Mucosa of descending colon (tissue), 3 donors: ENCODE measurements around the gene NDUFAF4. TPM values are rescaled to one million over a fixed set of nuclear protein-coding genes. Genes with fewer than 3 reads are reported as not detected.

Experiments used
- ATAC-seq: fragments of 200-7000 bp; cut with Tn5 transposase; one replicate; pipeline ENCODE4 v1.9.1; 2020; ENCODE audit warnings: mild to moderate bottlenecking, moderate library complexity
- DNase-seq, 3 donors: peaks; one replicate each; pipeline ENCODE4 v3.0.0-alpha.2; 2020
- H3K36me3 ChIP-seq: fragments of 200-600 bp; one replicate; pipeline ENCODE4 v1.8.0; 2021; ENCODE audit warnings: low read depth, mild to moderate bottlenecking
- H3K4me1 ChIP-seq: fragments of 200-600 bp; one replicate; pipeline ENCODE4 v1.8.0; 2021; ENCODE audit warnings: low read depth, mild to moderate bottlenecking
- H3K4me3 ChIP-seq: fragments of 200-600 bp; one replicate; pipeline ENCODE4 v1.8.0; 2021; ENCODE audit warnings: mild to moderate bottlenecking
- H3K9me3 ChIP-seq: fragments of 200-600 bp; one replicate; pipeline ENCODE4 v1.8.0; 2021; ENCODE audit warnings: mild to moderate bottlenecking
- intact Hi-C, 2 donors: fragments of 100-400 bp; cut with DNase I in 1 of 2; cut with micrococcal nuclease in 1 of 2; formaldehyde crosslinking; loops; one replicate each; pipeline versions ENCODE4 v1.11.0 to v1.11.1; 2022; cut with DNase I, micrococcal nuclease
- total RNA-seq, 3 donors: library from RNA; stranded (reverse); fragmentation: NEBNext Ultra II Directional in 2 of 3; extraction: Animal tissue kit (Norgen Biotek cat#: 25700) in 2 of 3; gene quantifications; one replicate each; pipeline versions ENCODE4 v1.2.1 to v1.2.4, GENCODE V29; 2021 to 2023
- TF ChIP-seq, protein P1 (sequence below): fragments of 200-600 bp; IDR thresholded peaks from one replicate; pipeline ENCODE4 v1.8.0; 2022; ENCODE audit warnings: antibody characterized with exemption, mild to moderate bottlenecking
- donor health status: DM: no; HTN: no; CAD: no; lungs with moderate emphysema.
- donor health status: DM: no; HTN: no; CAD: no.
- donor health status: DM: no; HTN: yes; CAD: no.

The NDUFAF4 gene
- total RNA-seq, 3 donors from 2014 or later: 34.1 to 39.7 (median 37.0) TPM

GRCh38 chr6:96864216-96865054, 33.3 kb downstream of the NDUFAF4 start:
- TF ChIP-seq, protein P1, sequence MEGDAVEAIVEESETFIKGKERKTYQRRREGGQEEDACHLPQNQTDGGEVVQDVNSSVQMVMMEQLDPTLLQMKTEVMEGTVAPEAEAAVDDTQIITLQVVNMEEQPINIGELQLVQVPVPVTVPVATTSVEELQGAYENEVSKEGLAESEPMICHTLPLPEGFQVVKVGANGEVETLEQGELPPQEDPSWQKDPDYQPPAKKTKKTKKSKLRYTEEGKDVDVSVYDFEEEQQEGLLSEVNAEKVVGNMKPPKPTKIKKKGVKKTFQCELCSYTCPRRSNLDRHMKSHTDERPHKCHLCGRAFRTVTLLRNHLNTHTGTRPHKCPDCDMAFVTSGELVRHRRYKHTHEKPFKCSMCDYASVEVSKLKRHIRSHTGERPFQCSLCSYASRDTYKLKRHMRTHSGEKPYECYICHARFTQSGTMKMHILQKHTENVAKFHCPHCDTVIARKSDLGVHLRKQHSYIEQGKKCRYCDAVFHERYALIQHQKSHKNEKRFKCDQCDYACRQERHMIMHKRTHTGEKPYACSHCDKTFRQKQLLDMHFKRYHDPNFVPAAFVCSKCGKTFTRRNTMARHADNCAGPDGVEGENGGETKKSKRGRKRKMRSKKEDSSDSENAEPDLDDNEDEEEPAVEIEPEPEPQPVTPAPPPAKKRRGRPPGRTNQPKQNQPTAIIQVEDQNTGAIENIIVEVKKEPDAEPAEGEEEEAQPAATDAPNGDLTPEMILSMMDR: no peak
- DNase-seq: peak in 1 of 3 donors; percentile 15
- no peaks in the 10 kb centered on the region for H3K4me1 ChIP-seq
- H3K36me3 ChIP-seq: no peaks in the 10 kb centered on the region
- ATAC-seq: no peak
- intact Hi-C loops: no loop called here
- H3K9me3 ChIP-seq: no peaks in the 10 kb centered on the region
- no peak overlapping the region for H3K4me3 ChIP-seq

DNA sequence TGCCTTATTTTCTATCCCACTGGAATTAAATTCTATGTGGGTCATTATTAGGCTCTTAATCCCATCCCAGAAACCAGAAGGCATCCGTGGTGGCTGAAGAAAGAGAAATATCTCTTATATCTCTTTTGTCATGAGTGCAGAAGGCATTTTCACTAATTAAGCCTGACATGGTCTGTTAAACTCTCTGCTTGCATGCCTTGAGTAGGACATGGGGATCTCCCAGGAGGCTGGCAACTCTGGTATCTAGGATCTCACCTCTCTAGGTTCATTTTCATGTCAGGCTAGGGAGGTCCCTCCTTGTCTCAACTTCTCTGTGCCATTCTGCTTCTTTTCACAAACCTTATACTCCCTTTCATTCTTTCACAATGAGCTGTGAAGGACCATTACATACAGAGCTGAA, 35.1 kb downstream of the NDUFAF4 start:
- ATAC-seq: no peak
- Histone ChIP-seq H3K4me1 (no peaks in the 10 kb centered on the region), H3K9me3 (no peaks in the 10 kb centered on the region), H3K4me3 (no peak overlapping the region), H3K36me3 (no peaks in the 10 kb centered on the region)
- TF ChIP-seq, protein P1: no peak
- intact Hi-C loops: no loop called here
- DNase-seq: no peak

DNA sequence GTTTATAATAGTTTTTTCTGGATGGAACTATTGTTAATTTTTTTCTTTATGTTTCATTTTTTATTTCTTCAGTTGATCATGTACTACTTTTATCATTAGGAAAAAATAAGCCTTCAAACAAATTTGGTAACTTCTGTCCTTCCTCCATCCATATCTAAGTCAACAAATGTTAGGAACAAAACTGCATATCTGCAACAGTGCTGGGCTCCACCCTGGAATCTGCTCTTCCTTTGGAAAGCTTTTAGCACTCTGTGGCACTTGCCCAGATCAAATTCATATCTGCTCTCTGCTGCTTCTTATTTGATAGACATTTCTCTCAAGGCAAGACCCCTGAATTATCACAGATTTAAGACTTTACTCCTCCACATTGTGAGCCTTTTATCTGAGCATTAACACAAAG, 36.1 kb downstream of the NDUFAF4 start:
- no peak overlapping the region for H3K4me3 ChIP-seq
- H3K9me3 ChIP-seq: no peaks in the 10 kb centered on the region
- TF ChIP-seq, protein P1: no peak
- no peak for ATAC-seq
- no peak for DNase-seq
- intact Hi-C loops: no loop called here
- no peaks in the 10 kb centered on the region for H3K4me1 ChIP-seq
- no peaks in the 10 kb centered on the region for H3K36me3 ChIP-seq

GRCh38 chr6:96856856-96857255, 40.8 kb downstream of the NDUFAF4 start:
- TF ChIP-seq, protein P1: no peak
- Histone ChIP-seq H3K36me3 (no peaks in the 10 kb centered on the region), H3K4me3 (no peak overlapping the region), H3K4me1 (no peaks in the 10 kb centered on the region), H3K9me3 (no peaks in the 10 kb centered on the region)
- DNase-seq (no peak), ATAC-seq (no peak)
- intact Hi-C loops: no loop called here

DNA sequence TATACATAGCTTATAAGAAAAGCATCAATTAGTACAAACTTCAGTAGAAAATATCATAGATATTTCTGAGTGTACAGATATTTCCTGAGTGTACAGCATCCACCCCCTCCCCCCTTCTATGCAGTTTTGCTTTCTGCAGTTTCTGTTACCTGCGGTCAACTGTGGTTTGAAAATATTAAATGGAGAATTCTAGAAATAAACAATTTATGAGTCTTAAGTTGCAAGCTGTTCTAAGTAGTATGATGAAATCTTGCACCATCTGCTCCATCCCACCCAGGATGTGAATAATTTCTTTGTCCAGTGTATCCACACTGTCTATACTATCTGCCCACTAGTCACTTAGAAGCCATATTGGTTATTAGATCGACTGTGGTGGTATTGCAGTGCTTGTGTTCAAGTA, 44.6 kb downstream of the NDUFAF4 start:
- Histone ChIP-seq H3K4me1 (no peaks in the 10 kb centered on the region), H3K4me3 (no peak overlapping the region), H3K9me3 (peaks cover under 1% of the 10 kb centered on the region), H3K36me3 (no peaks in the 10 kb centered on the region)
- TF ChIP-seq, protein P1: no peak
- no peak for DNase-seq
- intact Hi-C loops: no loop called here
- ATAC-seq: no peak
